ENCODE results near the gene GRID1.

DNA sequence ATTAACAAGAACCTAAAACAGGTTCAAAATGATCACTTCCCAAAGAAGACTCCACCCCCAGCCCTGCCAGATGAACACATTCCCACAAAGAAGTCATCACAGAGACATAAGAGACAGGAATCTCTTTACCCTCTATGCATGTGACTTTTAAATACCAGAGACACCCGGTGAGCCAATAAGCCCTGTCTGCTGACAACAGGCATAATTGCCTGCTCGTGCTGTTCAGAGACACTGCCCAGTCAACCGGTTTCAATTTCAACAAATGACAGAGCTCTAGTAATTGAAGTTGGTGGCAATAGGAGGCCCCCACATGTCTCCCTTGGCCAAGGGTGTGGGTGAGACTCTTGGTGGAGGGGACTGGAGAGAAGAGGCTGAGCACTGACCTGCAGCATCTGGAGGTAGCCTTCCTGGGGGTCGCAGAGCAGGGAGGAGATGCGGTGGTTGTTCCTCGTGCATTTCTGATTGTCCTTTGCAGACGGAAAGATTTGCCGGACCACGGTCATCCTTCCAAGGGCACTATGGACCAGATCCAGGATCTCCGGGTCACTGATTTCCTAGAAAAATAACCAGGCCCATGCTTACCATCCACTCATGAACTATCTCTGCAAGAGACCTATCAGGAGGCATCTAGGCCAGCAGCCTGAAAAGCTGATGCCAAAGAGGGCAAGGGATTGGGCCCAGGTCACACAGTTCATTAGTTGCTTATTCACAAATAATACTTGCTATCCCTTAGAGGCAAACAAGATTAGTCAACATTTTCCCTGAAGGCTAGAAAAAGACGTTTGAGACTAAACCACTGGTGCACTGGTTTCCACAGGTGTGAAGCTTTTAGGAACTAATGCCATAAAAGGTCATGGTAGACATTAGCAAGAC is 497.7 kb downstream of the GRID1 start:
- TF ChIP-seq, protein P1, sequence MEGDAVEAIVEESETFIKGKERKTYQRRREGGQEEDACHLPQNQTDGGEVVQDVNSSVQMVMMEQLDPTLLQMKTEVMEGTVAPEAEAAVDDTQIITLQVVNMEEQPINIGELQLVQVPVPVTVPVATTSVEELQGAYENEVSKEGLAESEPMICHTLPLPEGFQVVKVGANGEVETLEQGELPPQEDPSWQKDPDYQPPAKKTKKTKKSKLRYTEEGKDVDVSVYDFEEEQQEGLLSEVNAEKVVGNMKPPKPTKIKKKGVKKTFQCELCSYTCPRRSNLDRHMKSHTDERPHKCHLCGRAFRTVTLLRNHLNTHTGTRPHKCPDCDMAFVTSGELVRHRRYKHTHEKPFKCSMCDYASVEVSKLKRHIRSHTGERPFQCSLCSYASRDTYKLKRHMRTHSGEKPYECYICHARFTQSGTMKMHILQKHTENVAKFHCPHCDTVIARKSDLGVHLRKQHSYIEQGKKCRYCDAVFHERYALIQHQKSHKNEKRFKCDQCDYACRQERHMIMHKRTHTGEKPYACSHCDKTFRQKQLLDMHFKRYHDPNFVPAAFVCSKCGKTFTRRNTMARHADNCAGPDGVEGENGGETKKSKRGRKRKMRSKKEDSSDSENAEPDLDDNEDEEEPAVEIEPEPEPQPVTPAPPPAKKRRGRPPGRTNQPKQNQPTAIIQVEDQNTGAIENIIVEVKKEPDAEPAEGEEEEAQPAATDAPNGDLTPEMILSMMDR (IDR thresholded peaks at IDR 0.05) = no peak
- no peak for TF ChIP-seq POLR2A (IDR thresholded peaks at IDR 0.05)
